ENCODE measurements around the gene TSC2. TPM values are rescaled to one million over a fixed set of nuclear protein-coding genes. Genes with fewer than 3 reads are reported as not detected.

TSC2 gene
- total RNA-seq, 1 experiment from 2014 or later = 109 TPM

DNA sequence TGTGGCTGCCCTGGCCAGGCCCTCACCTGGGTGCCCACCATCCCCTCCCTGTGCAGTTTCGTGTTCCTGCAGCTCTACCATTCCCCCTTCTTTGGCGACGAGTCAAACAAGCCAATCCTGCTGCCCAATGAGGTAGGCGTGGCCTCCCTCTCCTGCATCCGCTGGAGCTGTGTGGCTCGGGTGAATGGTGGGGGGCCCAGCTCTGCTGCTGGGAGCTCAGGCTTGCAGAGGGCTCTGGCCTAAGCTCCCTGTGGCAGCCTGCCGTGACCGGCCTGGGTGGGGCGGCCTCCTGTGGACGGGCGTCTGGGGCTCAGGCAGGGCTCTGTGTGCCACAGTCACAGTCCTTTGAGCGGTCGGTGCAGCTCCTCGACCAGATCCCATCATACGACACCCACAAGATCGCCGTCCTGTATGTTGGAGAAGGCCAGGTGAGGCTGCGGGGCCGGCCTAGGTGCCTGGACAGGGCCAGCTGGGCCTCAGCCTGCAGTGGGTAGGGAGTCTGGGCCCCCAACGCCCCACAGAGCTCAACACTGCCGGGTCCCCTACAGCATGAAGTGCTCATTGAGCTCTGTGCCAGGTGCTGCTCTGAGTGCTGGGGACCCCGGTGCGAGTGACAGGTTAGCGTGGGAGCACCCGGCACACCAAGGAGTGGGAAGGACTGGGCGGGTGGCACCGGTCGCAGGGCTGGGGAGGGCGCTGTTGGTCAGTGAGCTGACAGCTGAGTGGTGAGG is 37.3 kb downstream of the TSC2 start:
- no peak for DNase-seq
- H3K27me3 Mint-ChIP-seq (ENCODE audit: insufficient read depth, unreplicated experiment) = no peaks in the 10 kb centered on the region
- H3K27me3 ChIP-seq (replicated peaks; ENCODE audit: control insufficient read depth, insufficient read depth, low read length) = no peaks in the 10 kb centered on the region
- H3K4me3 ChIP-seq (ENCODE audit: low read depth, low read length) = no peak overlapping the region
- H3K4me3 Mint-ChIP-seq (ENCODE audit: unreplicated experiment) = no peak overlapping the region
- H3K9me3 Mint-ChIP-seq (ENCODE audit: unreplicated experiment) = no peaks in the 10 kb centered on the region
- H3K36me3 ChIP-seq (ENCODE audit: control insufficient read depth, insufficient read depth, low read length) = no peaks in the 10 kb centered on the region
- H3K9me3 ChIP-seq = no peaks in the 10 kb centered on the region
- H3K4me1 Mint-ChIP-seq (ENCODE audit: low read depth, unreplicated experiment) = no peaks in the 10 kb centered on the region
- peaks cover 53% of the 10 kb centered on the region for H3K36me3 Mint-ChIP-seq (ENCODE audit: insufficient read depth, unreplicated experiment)
- ChIA-PET POLR2A (interaction anchor here (0.7 kb wide), 1 partner anchor 165 kb away, joined by 3 read pairs; no protein-coding TSS in a partner anchor), CTCF (interaction anchor here (1.4 kb wide), 1 partner anchor 56 kb away, joined by 3 read pairs; no protein-coding TSS in a partner anchor)
- no TSS peak for BruUV-seq (replicated peaks)
- TF ChIP-seq, protein P1, sequence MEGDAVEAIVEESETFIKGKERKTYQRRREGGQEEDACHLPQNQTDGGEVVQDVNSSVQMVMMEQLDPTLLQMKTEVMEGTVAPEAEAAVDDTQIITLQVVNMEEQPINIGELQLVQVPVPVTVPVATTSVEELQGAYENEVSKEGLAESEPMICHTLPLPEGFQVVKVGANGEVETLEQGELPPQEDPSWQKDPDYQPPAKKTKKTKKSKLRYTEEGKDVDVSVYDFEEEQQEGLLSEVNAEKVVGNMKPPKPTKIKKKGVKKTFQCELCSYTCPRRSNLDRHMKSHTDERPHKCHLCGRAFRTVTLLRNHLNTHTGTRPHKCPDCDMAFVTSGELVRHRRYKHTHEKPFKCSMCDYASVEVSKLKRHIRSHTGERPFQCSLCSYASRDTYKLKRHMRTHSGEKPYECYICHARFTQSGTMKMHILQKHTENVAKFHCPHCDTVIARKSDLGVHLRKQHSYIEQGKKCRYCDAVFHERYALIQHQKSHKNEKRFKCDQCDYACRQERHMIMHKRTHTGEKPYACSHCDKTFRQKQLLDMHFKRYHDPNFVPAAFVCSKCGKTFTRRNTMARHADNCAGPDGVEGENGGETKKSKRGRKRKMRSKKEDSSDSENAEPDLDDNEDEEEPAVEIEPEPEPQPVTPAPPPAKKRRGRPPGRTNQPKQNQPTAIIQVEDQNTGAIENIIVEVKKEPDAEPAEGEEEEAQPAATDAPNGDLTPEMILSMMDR (IDR thresholded peaks at IDR 0.05; ENCODE audit: insufficient read depth in 1 of 2, low read depth in 1 of 2, low read length in 1 of 2, severe bottlenecking in 1 of 2, unreplicated experiment in 1 of 2) = no peak
- no peak overlapping the region for H3K27ac Mint-ChIP-seq (ENCODE audit: unreplicated experiment)
- no peaks in the 10 kb centered on the region for H3K4me1 ChIP-seq
- intact Hi-C loops (cut with micrococcal nuclease; ENCODE audit: unreplicated experiment) = no loop called here

DNA sequence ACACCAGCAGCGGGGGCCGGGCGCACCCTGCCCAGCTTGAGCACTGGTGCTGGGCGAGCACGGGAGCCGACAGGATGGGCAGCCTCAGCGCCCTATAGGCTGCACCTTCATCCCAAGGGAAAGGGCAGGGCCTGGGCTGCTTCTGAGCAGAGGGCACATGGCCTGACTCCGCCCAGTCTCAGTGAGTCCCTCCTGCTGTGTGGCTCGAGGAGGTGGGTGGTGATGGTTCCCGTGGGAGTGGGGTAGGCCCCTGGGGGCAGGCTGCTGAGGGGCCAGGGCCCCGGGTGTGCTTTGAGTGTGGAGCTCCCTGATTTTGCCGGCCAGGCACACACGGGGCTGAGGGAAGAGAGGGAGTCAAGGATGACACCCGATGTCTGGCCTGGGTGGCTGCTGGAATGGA is 37.9 kb downstream of the TSC2 start:
- Mint-ChIP-seq H3K27me3 (ENCODE audit: insufficient read depth, unreplicated experiment) (no peaks in the 10 kb centered on the region), H3K9me3 (ENCODE audit: unreplicated experiment) (no peaks in the 10 kb centered on the region), H3K36me3 (ENCODE audit: insufficient read depth, unreplicated experiment) (peaks cover 59% of the 10 kb centered on the region), H3K4me1 (ENCODE audit: low read depth, unreplicated experiment) (no peaks in the 10 kb centered on the region), H3K4me3 (ENCODE audit: unreplicated experiment) (no peak overlapping the region), H3K27ac (ENCODE audit: unreplicated experiment) (no peak overlapping the region)
- intact Hi-C loops (cut with micrococcal nuclease; ENCODE audit: unreplicated experiment) = no loop called here
- DNase-seq = no peak
- no TSS peak for BruUV-seq (replicated peaks)
- Histone ChIP-seq H3K9me3 (no peaks in the 10 kb centered on the region), H3K4me3 (ENCODE audit: low read depth, low read length) (no peak overlapping the region), H3K4me1 (peaks cover 6% of the 10 kb centered on the region), H3K36me3 (ENCODE audit: control insufficient read depth, insufficient read depth, low read length) (no peaks in the 10 kb centered on the region; the same call in 1 of the 2 replicates), H3K27me3 (replicated peaks; ENCODE audit: control insufficient read depth, insufficient read depth, low read length) (no peaks in the 10 kb centered on the region)
- ChIA-PET CTCF (interaction anchor here (1.4 kb wide), 1 partner anchor 55 kb away, joined by 3 read pairs; no protein-coding TSS in a partner anchor), POLR2A (no interaction called here)
- TF ChIP-seq, protein P1 (IDR thresholded peaks at IDR 0.05; ENCODE audit: insufficient read depth in 1 of 2, low read depth in 1 of 2, low read length in 1 of 2, severe bottlenecking in 1 of 2, unreplicated experiment in 1 of 2) = no peak

DNA sequence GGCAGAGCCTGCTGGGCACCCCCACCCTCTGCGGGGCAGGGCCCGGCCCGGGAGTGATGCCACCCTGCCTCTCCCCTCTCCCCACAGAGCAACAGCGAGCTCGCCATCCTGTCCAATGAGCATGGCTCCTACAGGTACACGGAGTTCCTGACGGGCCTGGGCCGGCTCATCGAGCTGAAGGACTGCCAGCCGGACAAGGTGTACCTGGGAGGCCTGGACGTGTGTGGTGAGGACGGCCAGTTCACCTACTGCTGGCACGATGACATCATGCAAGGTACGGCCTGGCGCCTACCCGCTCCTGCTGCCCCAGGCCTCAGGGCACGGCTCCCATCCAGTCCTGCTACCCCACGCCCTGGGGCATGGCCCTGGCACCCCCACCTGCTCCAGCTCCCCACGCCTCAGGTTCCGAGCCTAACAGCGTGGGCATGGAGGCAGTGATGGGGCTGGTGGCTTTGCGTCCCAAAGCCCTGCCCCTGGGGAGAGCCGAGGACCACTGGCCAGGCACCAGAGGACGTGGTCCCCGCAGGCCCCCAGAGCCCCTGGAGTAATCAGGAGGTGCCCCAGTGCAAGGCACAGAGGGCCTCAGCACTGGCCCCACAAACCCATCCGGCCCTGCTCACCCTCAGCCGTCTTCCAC is 38.4 kb downstream of the TSC2 start:
- no peak overlapping the region for H3K27ac Mint-ChIP-seq (ENCODE audit: unreplicated experiment)
- H3K36me3 Mint-ChIP-seq (ENCODE audit: insufficient read depth, unreplicated experiment) = peaks cover 65% of the 10 kb centered on the region
- no peaks in the 10 kb centered on the region for H3K27me3 Mint-ChIP-seq (ENCODE audit: insufficient read depth, unreplicated experiment)
- Histone ChIP-seq H3K4me3 (ENCODE audit: low read depth, low read length) (no peak overlapping the region), H3K9me3 (no peaks in the 10 kb centered on the region), H3K4me1 (peaks cover 7% of the 10 kb centered on the region), H3K27me3 (replicated peaks; ENCODE audit: control insufficient read depth, insufficient read depth, low read length) (no peaks in the 10 kb centered on the region), H3K36me3 (ENCODE audit: control insufficient read depth, insufficient read depth, low read length) (no peaks in the 10 kb centered on the region; the same call in 1 of the 2 replicates)
- no peak overlapping the region for H3K4me3 Mint-ChIP-seq (ENCODE audit: unreplicated experiment)
- POLR2A ChIA-PET = no interaction called here
- TF ChIP-seq, protein P1 (IDR thresholded peaks at IDR 0.05; ENCODE audit: insufficient read depth in 1 of 2, low read depth in 1 of 2, low read length in 1 of 2, severe bottlenecking in 1 of 2, unreplicated experiment in 1 of 2) = no peak
- intact Hi-C loops (cut with micrococcal nuclease; ENCODE audit: unreplicated experiment) = no loop called here
- BruUV-seq (replicated peaks) = no TSS peak
- CTCF ChIA-PET = no interaction called here
- no peak for DNase-seq
- H3K9me3 Mint-ChIP-seq (ENCODE audit: unreplicated experiment) = no peaks in the 10 kb centered on the region
- no peaks in the 10 kb centered on the region for H3K4me1 Mint-ChIP-seq (ENCODE audit: low read depth, unreplicated experiment)
